Stimulated activated naive CD4-positive, alpha-beta T cell treated with Interleukin-2 at 50 U/mL for 16 hours (primary cell): ENCODE data around the gene NXPH4.

Experiments used
- DNase-seq: peaks from one replicate; lab custom pipeline; 2025; lab: John Stamatoyannopoulos, UW

The NXPH4 gene

DNA sequence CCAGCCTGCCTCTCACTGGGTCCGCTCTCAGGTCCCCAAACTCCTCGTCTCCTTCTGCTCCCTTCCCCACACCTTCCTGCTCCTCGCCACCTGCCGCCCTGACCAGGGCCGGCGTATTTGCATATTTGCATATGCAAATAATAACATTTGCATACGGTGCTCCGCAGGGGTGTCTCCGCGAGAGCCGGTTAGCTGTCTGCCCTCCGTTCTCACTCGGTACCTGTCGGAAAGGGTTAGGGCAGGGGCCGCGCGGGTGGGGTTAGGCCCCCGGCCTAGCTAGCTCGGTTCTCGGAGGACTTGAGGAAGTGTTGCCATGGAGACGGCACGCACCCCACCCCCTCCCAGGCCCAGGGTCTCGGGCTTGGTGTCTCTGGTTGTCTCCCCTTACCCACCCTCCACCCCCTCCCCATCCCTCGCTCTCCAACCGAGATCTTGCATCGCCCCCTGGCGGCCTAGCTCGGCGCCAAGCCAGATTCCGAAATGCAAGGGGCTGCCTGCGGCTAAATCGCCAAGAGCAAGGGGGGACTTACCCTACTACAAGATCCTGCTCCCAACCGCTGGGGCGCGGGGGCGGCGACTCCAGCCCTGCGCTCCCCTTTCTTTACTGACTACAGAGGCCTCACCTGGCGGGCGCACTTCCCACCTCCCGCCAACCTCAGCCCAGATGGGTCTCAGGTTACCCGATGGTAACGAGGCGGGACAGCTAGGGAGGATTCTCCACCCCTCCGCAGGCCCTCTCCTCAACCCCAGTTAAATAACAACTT is 26.3 kb downstream of the NXPH4 start:
- DNase-seq: peak; percentile 53

DNA sequence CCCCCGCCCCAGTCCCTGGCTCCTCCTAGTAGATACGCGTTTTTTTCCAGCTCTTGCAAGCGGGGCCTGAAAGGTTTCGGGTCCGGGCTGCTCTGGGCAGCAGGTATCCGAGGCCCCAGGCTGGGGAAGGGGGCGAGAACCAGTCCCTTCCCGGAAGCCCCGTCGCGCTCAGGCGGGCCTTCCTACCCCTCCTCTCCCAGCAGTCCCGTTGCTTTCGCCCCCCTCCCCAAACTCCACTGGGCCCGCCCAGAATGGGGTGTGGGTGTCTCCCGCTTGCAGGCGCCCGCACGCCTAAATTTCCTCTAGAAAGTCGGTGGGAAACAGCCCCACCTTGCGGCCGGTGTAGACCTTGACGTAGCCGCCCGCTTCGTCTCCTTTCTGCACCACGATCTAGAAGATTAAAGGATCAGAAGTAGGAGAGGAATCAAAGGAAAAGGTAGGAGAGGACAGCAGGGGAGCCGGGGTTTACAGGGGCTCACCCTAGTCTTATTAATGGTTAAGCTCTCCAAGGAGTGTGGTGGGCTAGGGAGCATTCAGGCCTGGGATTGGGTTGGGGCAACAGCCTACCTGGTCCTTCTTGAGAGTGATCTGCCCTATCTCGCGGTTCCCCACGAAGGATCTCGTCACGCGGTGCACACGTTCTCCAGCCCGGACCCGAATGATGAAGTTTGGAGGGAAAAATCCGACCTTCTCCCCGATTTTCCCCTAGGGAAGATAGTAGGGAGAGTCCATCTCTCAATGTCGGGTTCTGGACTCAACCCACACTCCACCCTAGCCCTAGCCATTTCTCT is 27.1 kb downstream of the NXPH4 start:
- peak; percentile 75 for DNase-seq

DNA sequence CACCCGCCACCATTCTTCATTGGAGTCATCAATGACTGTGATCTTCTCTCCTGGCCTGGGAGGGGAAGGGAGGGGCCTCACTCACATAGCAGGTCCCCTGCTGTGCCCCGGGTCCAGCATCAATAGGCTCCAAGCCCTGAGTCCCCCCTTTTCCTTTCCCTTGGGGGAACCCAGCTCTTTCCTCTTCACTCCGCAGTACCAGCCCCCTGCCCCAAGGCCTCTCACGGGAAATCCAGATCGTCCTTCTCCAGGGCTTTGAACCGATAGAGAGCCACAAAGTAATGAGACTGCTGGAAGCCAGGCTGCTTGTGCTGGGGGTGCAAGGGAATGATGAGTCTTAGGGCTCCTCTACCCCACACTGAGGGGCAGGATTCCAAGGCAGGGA is 27.7 kb downstream of the NXPH4 start:
- no peak for DNase-seq

DNA sequence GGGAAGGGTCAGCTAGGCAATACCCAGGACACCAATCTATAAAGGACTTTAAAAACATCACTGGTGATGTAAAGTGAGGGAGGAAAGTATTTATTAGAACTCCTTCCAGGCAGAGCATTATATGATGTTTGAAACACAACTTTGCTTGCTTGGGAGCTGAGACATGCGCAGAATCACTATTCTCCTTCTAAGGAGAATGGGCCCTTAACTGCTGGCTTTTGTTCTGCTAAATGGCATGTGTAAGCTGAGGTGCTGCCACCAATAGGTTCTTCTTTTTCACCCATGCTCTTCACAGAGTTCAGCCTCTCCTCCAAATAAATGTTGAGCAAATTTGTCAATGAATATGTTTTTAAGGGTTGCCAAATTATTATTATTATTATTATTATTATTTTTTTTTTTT is 30.4 kb downstream of the NXPH4 start:
- no peak for DNase-seq

DNA sequence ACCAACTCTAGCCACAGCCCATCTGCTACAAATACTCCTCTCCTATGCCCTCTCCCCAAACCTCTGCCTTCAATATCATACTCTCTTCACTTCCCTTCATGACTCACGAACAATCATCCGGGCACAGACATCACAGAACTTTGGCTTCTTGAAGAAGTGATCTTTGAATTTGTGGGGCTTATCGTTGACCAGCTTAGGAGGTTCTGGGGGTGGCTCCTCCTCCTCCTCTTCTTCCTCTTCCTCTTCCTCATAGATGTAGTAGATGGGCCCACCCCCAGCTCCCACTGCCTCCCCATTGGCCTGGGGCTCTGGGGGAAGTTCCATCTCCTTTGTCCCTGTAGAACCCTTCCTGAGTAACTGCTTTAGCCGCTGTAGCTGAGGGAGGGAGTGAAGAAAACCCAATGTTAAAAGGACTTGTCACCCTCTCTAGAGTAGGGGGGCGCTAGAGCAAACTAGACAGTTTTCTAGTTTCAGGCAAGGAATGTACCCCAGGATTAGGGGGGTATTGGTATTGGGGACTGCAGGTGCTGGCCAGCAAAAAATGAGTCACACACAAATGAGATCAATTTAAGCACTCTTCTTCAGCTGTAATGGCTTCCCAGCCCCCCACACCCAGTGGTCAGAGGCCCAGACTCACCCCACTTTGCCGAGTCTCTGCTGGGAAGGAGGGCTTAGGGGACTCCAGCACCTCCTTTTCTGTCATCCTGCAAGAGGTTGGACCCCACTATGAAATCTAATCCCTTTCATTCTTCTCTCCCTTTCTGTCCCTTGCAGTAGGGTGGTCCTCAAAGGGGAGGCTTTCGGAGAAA is 32.5 kb downstream of the NXPH4 start:
- no peak for DNase-seq

DNA sequence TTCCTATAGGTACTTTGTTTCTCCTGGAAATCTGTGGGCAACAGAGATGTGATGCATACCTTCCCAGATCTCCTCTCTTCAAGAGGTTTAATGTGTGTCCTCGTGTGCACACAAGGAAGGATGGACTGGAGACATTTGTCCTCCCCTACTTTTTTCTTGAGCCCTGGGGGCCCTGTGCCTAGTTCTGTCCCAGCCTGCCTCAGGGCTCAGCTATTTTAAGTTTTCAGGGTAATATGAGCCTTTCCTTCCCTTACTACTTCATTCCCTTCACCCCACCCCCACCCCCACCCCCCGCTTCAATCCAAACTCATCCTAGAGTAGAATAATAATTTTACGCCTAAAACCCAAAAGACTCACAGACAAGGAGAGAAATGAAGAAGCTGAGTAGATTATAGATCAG is 33.9 kb downstream of the NXPH4 start:
- DNase-seq: no peak

DNA sequence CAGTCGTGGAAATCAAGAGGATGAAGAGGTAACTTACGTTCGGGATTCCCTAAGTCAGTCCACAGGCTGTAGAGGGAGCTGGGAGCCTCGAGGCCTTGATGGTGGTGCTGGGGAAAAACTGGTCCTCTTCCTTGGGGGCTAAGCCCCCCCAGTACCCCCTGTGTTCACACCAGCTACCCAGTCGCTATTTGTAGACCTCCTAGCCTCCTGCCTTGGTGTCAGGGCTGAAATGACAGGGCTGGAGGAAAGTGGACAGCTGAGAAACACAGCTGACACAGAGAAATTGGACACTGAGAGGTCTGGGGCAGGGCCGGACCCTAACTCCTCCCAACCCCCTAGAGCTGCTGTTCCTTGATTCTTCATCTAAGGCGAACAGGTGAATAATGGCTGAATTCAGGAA is 34.4 kb downstream of the NXPH4 start, which contains the start of gene STAC3:
TSS of gene STAC3 (minus strand) at position 232 of the 400 bp plus-strand sequence. CDS start 1,551 bp downstream, outside the sequence.
- no peak for DNase-seq

DNA sequence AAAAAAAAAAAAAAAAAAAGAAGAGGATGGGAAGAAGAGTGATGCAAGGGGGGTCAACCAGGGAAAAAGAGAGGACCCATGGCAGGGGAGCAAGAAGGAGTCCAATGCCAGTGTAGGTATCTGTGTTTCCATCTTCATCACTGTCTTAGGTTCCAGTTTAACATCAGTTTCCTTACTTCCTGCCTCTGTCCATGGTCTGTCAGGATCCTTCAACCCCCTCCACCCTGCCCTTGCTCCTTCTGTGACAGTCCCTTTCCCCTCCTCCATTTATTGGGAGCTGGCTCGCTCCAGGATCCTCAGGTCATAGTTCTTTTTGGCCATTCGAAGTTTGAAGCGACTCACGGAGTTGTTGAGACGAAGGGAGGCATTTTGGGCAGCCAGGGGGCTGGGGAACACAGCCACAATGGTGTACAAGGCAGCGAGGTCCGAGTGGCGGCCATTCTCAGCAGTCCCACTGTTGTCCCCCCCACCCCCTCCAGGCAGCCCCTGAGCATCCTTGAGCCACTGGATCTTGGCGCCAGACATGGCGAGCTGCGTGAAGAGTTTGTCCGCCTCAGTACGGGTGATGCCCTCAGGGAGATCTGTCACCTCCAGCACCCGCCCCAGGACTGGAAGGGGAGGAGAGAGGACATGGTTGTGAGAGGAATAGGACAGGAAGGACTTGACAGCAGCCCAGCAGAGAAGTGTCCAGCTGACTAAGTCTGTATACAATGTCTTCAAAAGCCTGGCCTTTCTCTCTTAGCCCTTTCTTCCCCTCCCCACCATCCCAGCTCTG is 38.1 kb downstream of the NXPH4 start:
- no peak for DNase-seq

DNA sequence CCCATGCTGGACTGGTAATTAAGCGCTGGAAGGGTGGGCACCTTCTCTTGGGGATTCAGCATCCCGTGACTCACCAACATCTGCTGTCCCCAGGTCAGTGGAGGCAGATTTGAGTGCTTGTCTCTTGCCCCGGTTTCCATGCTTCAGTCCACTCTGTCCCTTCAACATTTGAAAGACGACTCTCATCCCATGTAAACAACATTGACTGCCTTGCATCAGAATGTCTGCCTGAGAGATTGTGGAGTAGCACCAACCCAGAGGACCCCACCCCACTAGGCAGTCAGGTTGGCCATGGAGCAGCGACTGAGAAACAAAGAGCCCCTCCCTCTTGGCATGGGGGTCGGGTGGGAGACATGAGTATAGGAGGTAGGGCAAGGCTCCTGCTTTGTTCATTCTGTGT is 39.3 kb downstream of the NXPH4 start:
- no peak for DNase-seq

DNA sequence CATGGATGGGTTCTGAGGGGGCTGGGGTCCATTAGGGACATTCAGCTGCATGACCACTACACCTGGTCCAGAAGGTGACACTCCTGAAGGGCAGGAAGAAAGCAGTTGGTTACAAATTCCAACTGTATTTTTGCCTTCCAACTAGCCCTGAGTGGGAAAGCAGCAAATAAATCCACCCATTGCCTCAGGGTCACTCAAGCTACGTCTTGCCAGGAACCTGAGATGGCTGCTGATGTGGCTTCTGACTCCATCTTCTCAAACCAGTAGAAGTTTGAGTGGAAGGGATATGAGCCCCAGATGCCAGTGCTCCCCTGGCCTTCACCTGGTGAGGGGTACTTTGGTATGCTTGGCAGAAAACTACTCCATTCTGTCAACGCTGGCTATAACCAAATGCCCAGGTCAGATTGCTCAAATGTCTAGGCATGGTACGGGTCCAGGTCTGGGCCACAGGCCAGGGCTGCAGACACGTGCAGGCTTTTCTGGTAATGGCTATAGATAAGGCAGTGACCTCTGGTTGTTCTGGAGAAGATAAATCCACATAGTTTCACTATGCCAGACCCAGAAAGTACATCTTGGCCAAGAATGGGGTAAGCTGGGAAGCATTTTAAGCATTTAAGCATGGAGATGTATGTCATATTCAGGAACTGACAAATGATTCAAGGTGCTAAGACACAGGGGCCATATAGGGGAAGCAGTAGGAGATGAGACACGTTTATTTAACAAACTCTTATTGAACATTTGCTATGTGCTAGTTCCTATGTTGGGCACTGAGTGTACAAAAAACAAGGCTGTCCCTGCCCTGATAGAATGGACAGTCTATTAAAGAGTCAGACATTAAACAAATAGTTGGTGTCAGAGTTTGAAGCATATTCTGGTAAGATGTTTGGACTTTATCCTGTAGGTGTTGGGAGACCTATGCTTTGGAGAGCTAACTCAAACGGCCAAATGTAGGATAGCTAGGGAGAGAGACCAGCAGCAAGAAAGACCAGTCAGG is 42.7 kb downstream of the NXPH4 start:
- DNase-seq: no peak

DNA sequence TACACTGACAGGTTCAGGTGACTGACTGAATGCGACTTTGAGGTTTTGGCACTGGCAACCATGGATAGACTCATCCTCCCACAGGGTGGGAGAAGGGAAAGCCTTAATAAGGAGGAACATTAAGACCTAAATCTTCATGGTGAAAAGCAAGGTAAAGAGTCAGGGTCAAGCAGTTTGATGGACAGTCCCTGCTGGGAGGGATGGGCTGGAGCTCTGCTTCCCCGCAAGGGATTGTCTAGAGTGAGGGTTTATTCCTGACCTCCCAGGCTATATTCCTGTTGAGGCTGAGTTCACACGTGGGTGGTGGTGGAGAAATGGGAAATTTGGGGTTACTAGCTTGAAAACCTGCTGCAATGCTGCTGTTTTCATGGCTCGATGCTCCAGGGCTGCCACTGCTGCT is 43.8 kb downstream of the NXPH4 start:
- DNase-seq: no peak

DNA sequence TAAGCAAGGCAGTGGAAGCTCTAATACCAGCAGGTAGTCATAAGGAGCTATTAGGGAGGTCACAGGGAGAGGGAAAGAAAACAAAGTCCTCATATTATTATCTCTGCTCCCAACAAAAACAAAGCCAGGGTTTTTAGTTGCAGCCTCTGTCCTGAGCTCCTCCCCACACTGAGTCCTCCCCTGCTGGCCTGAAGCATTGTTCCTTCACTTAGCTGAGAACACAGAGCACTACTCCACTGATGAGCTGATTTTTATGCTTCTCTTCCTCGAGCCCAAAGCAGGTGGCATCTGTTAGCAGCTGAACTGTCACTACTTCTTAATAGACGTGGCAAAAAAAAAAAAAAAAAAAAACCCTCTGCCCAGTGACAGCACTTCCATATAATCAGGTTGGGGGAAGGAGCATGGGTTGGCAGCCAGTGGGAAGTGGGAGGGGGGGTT is 44.9 kb downstream of the NXPH4 start:
- DNase-seq: no peak

DNA sequence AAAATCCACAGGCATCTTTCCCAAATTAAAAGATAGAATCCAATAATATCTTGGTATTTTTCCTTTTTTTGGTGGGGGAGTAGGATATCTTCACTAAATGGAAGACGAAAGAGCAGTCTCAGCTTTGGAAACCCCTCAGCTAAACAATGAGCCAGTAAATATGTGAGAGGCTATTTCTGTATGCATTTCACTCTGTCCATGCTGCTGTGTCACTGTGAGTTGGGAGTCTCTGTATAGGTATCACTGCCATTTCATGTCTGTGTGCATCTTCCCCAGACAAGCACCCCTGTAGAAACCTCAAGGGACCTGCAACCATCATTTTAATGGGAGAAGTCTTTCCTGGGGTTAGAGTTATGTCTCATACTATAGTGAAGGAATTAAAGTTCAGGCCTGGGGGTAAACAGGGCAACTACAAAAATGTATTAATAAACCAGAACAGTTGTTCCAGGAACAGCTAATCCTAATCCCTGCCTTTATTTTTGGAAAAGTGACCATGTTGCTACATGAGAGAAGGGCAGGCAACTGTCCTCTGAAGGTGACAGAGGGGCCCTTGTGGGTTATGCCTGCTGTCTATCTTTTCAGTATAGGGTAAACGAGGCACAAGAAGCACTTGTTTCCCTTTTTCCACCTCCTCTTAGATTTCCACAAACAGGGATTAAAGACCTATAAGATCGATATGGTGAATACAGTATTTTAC is 45.7 kb downstream of the NXPH4 start:
- DNase-seq: no peak

DNA sequence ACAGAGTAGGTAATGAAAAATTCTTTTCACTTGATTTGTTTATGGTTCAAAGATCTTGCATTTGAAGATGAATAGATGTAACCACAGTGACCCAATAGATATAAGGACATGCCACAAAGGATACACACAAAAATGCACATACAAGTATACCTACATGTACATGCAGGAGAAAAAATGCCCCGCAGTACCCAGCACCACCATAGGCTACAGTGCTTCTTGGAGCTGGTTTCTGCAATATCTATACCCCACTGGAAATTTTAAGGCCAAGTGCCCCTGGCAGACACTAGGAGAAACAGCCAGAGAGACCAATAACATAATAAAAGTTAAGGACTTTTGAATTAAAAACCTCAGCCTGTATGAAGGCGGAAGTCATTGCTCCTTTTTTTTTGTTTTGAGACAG is 46.5 kb downstream of the NXPH4 start:
- no peak for DNase-seq

DNA sequence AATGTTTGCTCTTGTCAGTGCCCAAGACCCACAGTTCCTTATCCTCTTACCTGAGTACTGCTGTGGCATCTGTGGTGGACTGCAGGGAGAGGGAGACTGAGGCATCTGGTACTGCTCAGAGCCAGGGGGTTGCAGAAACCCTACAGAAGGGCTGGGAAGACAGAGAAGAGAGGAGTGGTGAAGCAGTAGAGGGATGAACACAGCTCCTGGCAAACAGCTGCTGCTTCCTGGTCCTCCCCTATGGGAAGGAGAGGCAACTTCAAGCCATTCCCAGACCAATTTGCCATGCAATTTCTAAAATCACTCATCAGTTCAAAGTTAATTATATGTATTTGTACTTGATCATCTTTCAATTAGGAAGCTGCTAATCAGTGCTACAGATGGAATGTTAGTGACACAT is 50.1 kb downstream of the NXPH4 start:
- no peak for DNase-seq

DNA sequence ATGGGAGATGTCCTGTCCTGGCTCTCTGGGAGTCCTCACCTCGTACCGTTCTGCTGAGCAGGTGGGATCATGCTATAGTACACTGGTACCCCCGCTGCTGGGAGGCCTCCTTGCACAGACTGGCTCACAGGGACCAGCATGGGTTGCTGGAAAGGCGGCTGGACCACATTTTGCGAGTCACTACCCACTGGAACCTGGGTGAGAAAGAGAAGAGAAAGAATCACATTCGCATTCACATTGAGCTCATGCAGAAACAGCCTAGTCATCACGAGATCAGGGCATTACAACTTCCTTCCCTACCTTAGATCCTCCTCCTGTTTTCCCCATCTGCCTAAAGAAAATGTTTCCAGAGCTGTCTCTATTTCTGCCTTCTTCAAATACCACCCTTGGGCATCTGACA is 51.7 kb downstream of the NXPH4 start:
- no peak for DNase-seq

DNA sequence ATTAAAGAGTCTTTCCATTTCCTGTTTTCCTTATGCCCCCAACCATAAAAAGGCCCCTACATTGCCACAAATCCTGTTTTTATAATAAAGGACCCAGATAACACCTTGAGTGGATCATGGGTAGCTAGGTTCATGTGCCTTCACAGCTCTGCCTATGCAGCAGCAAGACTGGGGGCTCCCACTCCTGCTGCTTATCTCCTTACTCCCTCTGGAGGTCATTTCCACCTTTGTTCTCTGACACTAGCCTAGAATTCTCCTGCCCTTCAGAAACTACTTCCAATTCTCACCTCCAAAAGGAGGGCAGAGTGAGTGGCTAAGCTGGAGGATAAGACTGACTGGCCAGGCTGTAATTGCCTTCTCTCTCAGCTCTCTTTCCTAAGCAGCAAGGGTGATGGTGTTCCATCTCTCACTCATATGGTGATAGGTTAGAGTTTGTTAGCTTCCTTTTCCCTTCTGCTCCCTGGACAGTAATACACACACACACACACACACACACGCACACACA is 54.4 kb downstream of the NXPH4 start:
- DNase-seq: no peak

DNA sequence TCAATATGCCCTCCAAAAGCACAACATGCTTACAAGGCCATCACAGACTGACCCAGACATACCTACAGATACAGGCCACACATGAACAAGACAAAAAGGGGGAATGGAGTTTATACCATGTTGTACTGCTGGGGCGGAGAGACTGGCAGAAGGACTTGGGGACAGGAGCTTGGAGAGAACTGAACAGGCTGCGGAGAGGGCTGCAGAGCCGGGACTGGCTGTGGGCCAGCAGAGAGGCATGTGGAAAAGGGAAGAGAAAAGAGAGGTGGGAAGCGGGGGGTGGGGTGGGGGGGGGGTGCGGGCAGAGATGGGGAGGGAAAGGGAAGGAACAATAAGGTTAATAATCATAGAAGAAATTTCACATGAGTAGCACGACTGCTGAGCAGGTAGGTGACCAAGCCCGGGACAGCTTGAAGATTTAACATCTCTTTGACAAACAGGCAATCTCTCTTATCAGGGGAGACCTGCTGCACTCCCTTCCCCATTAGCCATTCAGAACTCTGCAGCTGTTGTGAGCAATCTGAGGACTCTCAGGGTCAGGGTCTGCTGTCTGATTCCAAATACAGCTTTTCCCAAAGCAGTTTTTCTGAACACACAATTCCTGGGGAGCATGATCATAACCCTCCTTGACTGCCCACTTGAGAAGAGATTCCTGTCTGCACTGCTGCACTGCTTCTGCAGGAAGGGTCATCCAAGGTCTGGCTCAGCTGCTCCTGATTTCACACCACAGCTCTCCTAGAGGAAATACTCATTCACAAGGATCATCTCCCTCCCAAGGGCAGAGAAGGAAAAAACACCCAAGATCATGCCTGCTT is 56.0 kb downstream of the NXPH4 start:
- no peak for DNase-seq

DNA sequence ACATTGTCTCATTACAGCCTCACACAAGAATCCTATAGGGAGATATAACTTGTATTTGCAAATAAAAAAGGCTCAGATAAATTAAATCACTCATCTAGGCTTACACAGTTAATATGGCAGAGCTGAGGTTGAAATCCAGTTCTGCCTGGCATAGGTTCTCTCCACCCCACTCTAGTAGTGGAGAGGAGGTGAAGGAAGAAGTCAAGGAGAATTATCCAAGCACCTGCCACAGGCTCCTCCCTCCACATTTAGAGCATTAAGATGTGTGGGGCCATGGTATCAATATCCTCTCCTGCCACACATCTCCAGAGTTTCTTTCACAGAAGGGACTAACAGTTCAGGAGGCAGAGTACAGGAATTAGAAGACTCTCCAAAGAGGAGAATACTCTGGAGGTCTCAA is 56.9 kb downstream of the NXPH4 start:
- no peak for DNase-seq
